Measurements from ENCODE around the gene CAPN13.

Gene CAPN13

GRCh38 chr2:30807249-30807648 is at the start of gene CAPN13:
CAPN13 (minus strand) TSS chr2:30807446; CDS start chr2:30787325, 20,121 bp downstream.
- DNase-seq (ENCODE audit: low spot score): no peak

GRCh38 chr2:30847841-30848240 is 40.6 kb upstream of the CAPN13 start:
- no peak for DNase-seq (ENCODE audit: low spot score)

GRCh38 chr2:30847329-30847728 is 40.1 kb upstream of the CAPN13 start:
- DNase-seq (ENCODE audit: low spot score): no peak

GRCh38 chr2:30828586-30828985 is 21.3 kb upstream of the CAPN13 start:
- DNase-seq (ENCODE audit: low spot score): no peak

GRCh38 chr2:30826916-30827315 is 19.7 kb upstream of the CAPN13 start:
- no peak for DNase-seq (ENCODE audit: low spot score)

- DNase-seq (ENCODE audit: low spot score): no peak
Measured at GRCh38 chr2:30826481-30826880, 19.2 kb upstream of the CAPN13 start.

GRCh38 chr2:30823452-30823851 is 16.2 kb upstream of the CAPN13 start:
- DNase-seq (ENCODE audit: low spot score): peak; percentile 51

GRCh38 chr2:30821960-30822359 is 14.7 kb upstream of the CAPN13 start:
- no peak for DNase-seq (ENCODE audit: low spot score)

- DNase-seq (ENCODE audit: low spot score): peak; percentile 91
Measured at GRCh38 chr2:30820381-30821055, 13.3 kb upstream of the CAPN13 start.

- no peak for DNase-seq (ENCODE audit: low spot score)
Measured at GRCh38 chr2:30809938-30810337, 2.7 kb upstream of the CAPN13 start.

- no peak for DNase-seq (ENCODE audit: low spot score)
Measured at GRCh38 chr2:30808695-30809094, 1.4 kb upstream of the CAPN13 start.

GRCh38 chr2:30803281-30803680 is 4.0 kb downstream of the CAPN13 start:
- no peak for DNase-seq (ENCODE audit: low spot score)

- DNase-seq (ENCODE audit: low spot score): no peak
Measured at GRCh38 chr2:30802611-30803010, 4.6 kb downstream of the CAPN13 start.

- no peak for DNase-seq (ENCODE audit: low spot score)
Measured at GRCh38 chr2:30801821-30802455, 5.3 kb downstream of the CAPN13 start.

GRCh38 chr2:30800159-30800558 is 7.1 kb downstream of the CAPN13 start:
- DNase-seq (ENCODE audit: low spot score): no peak

- no peak for DNase-seq (ENCODE audit: low spot score)
Measured at GRCh38 chr2:30799366-30799765, 7.9 kb downstream of the CAPN13 start.

GRCh38 chr2:30798536-30798991 is 8.7 kb downstream of the CAPN13 start:
- DNase-seq (ENCODE audit: low spot score): no peak

GRCh38 chr2:30797381-30798015 is 9.7 kb downstream of the CAPN13 start:
- DNase-seq (ENCODE audit: low spot score): no peak

GRCh38 chr2:30796699-30797098 is 10.5 kb downstream of the CAPN13 start:
- no peak for DNase-seq (ENCODE audit: low spot score)

- no peak for DNase-seq (ENCODE audit: low spot score)
Measured at GRCh38 chr2:30792521-30792920, 14.7 kb downstream of the CAPN13 start.

- DNase-seq (ENCODE audit: low spot score): no peak
Measured at GRCh38 chr2:30790879-30791278, 16.4 kb downstream of the CAPN13 start.

- no peak for DNase-seq (ENCODE audit: low spot score)
Measured at GRCh38 chr2:30789670-30790210, 17.5 kb downstream of the CAPN13 start.
